AG04449 (cell line): ENCODE data around the gene NFASC.

ENCODE experiments used
- CTCF ChIA-PET: fragments of 350-600 bp; formaldehyde crosslinking; extraction: SDS; loops from one replicate; lab custom pipeline; 2021; ENCODE audit warnings: antibody characterized with exemption; lab: Yijun Ruan, JAX
- POLR2A ChIA-PET: fragments of 400-600, 350-600 bp; formaldehyde crosslinking; extraction: SDS; loops from one replicate; lab custom pipeline; 2020; ENCODE audit warnings: antibody characterized with exemption, inconsistent platforms; lab: Yijun Ruan, JAX
- DNase-seq: peaks from one replicate; pipeline ENCODE4 v3.0.0-alpha.2; 2010; ENCODE audit warnings: low read depth, low spot score
- H3K4me3 ChIP-seq: 2 replicates; pipeline ENCODE4 v1.5.1; 2011; ENCODE audit warnings: low read depth, mild to moderate bottlenecking, control low read depth, low read length
- CTCF ChIP-seq: IDR thresholded peaks from one replicate; pipeline ENCODE4 v1.5.1; 2011; ENCODE audit warnings: mild to moderate bottlenecking, moderate library complexity, low read length, control low read depth, inconsistent platforms; ENCODE audit not compliant: insufficient read depth; ENCODE audit errors: missing control alignments

The NFASC gene

GRCh38 chr1:205016075-205016474 is 145.4 kb downstream of the NFASC start:
- CTCF ChIA-PET = interaction anchor here (1.1 to 3.1 kb wide), 3 partner anchors 18 to 46 kb away, joined by 3 to 15 read pairs (median 6); no protein-coding TSS in a partner anchor
- H3K4me3 ChIP-seq = no peak overlapping the region
- no peak for DNase-seq
- TF ChIP-seq CTCF = no peak
- POLR2A ChIA-PET = no interaction called here

- ChIA-PET CTCF (interaction anchor here (1.1 to 1.3 kb wide), 2 partner anchors 19 to 45 kb away, joined by 3 to 4 read pairs; no protein-coding TSS in a partner anchor), POLR2A (no interaction called here)
- no peak overlapping the region for H3K4me3 ChIP-seq
- DNase-seq = no peak
- no peak for TF ChIP-seq CTCF
Observed at GRCh38 chr1:205016584-205016983, 145.9 kb downstream of the NFASC start.

GRCh38 chr1:205017001-205017400 is 146.3 kb downstream of the NFASC start:
- H3K4me3 ChIP-seq = no peak overlapping the region
- ChIA-PET CTCF (interaction anchor here (1.3 kb wide), 1 partner anchor 45 kb away, joined by 4 read pairs; no protein-coding TSS in a partner anchor), POLR2A (no interaction called here)
- TF ChIP-seq CTCF = no peak
- no peak for DNase-seq

GRCh38 chr1:205017766-205018165 is 147.1 kb downstream of the NFASC start:
- CTCF ChIA-PET = interaction anchor here (1.3 to 2.1 kb wide), 3 partner anchors 28 to 44 kb away, joined by 3 to 8 read pairs (median 4); no protein-coding TSS in a partner anchor
- POLR2A ChIA-PET = no interaction called here
- no peak for TF ChIP-seq CTCF

GRCh38 chr1:205018381-205018780 is 147.7 kb downstream of the NFASC start:
- no peak overlapping the region for H3K4me3 ChIP-seq
- ChIA-PET CTCF (interaction anchor here (1.3 to 2.1 kb wide), 2 partner anchors 29 to 43 kb away, joined by 3 to 8 read pairs; no protein-coding TSS in a partner anchor), POLR2A (no interaction called here)
- DNase-seq = no peak
- TF ChIP-seq CTCF = no peak

More at GRCh38 chr1:205017766-205018165, 147.1 kb downstream of the NFASC start:
- no peak for DNase-seq
- no peak overlapping the region for H3K4me3 ChIP-seq

- no peak for TF ChIP-seq CTCF
- ChIA-PET POLR2A (no interaction called here), CTCF (interaction anchor here (1.9 kb wide), 1 partner anchor 41 kb away, joined by 10 read pairs; no protein-coding TSS in a partner anchor)
- DNase-seq = no peak
- no peak overlapping the region for H3K4me3 ChIP-seq
Observed at GRCh38 chr1:205020466-205020865, 149.8 kb downstream of the NFASC start.
